NB4 (cell line): Measurements from ENCODE around the gene NUDC.

Experiments used
- MYC ChIP-seq: IDR thresholded peaks from 2 replicates; pipeline ENCODE4 v1.6.1; 2011; ENCODE audit warnings: low read depth, low read length
- TF ChIP-seq, protein P1 (sequence below): IDR thresholded peaks from one replicate; pipeline ENCODE4 v1.5.1; 2012; ENCODE audit warnings: low read depth, low read length

DNA sequence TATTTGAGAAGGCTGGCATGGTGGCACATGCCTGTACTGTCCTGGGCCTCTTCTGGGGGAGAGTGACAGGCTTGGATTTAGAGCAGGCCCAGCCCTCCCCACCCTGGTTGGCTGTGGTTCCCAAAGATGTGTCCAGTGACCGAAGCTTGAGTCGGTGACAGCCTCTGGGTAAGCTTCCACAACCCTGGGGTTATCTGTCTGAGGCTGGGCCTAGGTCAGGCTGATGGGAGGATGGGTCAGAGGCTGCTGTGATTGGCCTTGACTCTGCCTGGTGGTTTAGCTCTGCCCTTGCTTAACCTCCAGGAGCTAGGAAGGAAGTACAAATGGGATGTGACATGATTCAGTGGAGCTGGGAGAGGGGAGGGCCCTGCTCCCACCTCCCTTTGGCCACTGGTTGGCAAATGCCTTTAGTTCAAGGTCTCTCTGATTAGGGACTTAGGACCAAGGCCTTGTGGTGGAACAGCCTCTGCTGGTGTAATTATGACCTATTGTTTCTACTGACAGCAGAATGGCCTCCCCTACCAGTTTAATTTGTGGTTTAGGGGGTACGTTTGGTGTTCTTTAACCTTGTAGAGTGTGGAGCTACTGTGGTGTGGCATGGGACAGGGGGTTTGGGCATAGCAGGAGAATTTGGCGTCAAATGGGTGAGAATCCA, 16.6 kb downstream of the NUDC start:
- TF ChIP-seq, protein P1, sequence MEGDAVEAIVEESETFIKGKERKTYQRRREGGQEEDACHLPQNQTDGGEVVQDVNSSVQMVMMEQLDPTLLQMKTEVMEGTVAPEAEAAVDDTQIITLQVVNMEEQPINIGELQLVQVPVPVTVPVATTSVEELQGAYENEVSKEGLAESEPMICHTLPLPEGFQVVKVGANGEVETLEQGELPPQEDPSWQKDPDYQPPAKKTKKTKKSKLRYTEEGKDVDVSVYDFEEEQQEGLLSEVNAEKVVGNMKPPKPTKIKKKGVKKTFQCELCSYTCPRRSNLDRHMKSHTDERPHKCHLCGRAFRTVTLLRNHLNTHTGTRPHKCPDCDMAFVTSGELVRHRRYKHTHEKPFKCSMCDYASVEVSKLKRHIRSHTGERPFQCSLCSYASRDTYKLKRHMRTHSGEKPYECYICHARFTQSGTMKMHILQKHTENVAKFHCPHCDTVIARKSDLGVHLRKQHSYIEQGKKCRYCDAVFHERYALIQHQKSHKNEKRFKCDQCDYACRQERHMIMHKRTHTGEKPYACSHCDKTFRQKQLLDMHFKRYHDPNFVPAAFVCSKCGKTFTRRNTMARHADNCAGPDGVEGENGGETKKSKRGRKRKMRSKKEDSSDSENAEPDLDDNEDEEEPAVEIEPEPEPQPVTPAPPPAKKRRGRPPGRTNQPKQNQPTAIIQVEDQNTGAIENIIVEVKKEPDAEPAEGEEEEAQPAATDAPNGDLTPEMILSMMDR = no peak
- no peak for TF ChIP-seq MYC
